ENCODE measurements around the gene BIRC7.
"Not testable (repeated sequence)": the region's sequence is repeated elsewhere in the genome, so short reads cannot be mapped to it uniquely, and the experiment has no call there.

Gene BIRC7

DNA sequence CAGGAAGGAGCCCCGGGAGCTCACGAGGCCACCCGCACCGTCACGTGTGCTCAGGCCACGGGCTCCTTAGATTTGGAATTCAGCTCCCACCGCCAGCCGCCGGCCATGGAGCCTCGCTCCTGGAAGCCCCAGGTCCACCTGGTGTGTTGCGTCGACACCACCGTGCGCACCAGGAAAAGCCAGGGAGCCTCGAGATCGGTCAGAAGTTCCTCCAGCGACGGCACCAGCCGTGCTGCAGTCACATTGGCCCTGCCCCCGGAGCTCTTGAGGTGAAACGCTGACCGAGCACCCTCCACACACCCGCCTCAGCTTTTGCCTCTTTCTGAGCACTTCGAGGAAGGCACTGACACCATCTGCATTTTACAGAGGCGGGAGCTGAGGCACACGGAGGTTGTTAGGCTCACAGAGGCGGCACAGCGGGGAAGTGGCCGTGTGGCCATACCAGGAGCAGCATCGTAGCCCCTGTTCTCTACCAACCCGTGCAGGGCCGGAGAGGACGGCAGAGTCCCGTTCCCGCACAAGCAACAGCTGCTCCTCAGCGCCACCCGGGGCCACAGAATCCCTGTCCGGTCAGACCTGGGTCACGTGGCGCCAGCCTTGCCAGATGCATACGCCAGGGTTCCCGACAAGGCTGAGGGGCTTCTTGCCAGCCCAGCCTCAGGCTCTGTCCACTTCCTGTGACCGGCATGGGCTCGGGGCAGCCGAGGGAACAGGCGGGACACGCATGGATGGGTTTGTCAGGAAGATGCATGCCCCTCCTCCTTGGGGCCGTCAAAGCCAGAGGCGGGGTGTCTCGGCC, 11.0 kb downstream of the BIRC7 start:
- no peak for DNase-seq (ENCODE audit: low read depth, low spot score)

DNA sequence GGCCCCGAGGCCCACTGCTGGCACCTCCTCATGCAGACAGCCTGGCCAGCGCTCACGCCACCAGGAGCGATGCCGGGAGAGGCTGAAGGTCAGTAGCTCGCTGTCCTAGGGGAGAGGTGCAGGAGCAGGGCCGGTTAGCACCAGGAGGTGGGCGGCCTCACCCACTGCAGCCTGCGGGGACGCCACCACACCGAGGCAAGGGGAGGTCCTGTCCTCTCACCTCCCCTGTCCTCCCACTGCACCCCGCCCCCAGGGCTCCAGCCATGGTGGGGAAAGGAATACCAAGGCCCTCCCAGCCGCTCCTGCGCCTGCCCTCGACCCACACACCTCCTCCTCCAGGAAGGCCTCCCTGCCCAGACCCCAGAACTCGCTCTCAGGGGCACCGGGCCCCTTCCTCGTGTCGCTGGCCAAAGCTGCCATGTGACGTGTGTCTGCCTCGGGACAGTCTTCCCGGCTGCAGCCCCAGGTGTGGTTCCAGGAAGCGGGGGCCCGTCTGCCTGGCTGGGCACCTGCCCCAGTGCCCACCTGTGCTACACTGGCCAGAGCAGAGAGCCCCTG, 12.0 kb downstream of the BIRC7 start:
- DNase-seq (ENCODE audit: low read depth, low spot score): no peak

DNA sequence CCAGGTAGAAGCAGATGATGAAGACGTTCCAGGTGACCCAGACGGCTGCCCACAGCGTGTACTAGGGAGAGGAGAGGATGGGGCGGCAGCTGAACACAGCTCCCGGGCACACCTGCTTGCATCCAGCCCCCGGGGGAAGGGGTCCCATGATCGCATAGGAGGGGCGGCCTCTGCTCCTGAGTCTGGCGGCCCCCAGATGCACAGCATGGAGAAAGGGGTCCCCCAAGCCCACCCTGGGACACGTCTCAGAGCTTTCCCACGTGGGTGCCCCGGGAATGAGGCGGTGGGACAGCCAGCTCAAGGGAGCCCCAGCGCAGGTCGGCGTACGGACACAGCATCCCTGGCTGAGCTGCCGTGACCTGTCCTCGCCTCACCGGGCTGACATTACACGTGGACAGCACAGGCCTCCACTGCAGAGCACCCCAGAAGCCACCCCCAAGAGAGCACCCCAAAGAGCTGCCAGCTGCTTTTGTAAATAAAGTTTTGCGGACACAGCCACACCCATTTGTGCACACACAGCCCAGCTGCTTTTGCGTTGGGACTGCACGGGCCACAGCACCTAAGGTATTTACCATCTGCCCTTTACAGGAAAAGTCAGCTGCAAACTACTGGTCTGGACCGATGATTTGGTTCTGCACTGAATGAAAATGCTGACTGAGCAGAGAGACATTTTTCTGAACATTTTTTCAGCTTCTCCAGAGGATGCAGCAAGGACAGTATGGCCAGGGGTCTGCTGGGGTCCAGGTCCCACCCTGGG, 13.3 kb downstream of the BIRC7 start:
- no peak for DNase-seq (ENCODE audit: low read depth, low spot score)

DNA sequence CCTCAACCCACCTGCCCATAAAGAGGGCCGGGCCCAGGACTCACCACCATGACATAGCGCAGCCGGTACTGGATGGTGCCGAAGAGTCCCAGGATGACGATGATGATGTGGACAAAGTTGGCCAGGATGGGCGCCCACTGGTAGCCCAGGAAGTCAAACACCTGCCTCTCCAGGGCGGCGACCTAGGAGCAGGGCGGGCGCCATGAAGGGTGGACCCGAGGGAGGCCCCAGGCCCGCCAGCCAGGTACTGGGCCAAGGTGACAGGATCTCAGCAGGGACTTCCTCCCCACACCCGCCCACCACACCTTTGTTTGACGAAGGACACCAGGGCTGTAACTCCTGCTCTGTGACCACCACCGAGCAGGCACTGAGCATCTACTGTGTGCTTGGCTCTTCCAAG, 14.2 kb downstream of the BIRC7 start:
- no peak for DNase-seq (ENCODE audit: low read depth, low spot score)

DNA sequence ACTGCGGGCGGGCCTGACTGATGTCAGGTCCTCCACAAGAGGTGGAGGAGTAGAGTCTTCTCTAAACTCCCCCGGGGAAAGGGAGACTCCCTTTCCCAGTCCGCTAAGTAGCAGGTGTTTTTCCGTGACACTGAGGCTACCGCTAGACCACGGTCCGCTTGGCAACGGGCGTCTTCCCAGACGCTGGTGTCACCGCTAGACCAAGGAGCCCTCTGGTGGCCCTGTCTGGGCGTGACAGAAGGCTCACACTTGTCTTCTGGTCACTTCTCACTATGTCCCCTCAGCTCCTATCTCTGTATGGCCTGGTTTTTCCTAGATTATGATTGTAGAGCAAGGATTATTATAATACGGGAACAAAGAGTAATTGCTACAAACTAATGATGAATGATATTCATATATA, 15.6 kb downstream of the BIRC7 start:
- not testable (repeated sequence) for DNase-seq (ENCODE audit: low read depth, low spot score)

DNA sequence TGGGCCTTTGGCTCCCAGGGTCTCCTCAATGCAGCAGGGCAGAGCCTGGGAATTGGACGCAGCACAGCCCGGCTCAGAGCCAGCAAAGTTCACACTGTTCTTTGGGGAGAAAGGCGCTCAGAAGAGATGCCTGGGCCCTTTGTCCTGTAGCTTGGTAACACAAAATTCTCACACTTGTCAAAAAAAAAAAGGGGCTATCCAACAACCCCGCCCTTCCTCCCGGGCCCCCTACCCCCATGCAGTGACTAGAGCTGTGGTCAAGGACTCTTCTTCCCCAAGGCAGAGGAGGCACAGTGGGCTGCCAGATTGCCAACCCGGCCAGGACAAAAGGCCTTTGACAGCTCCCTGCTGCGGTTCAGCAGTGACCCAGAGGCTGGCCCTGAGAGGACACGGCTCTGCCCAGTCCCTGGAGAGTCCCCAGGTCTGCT, 16.6 kb downstream of the BIRC7 start:
- no peak for DNase-seq (ENCODE audit: low read depth, low spot score)

DNA sequence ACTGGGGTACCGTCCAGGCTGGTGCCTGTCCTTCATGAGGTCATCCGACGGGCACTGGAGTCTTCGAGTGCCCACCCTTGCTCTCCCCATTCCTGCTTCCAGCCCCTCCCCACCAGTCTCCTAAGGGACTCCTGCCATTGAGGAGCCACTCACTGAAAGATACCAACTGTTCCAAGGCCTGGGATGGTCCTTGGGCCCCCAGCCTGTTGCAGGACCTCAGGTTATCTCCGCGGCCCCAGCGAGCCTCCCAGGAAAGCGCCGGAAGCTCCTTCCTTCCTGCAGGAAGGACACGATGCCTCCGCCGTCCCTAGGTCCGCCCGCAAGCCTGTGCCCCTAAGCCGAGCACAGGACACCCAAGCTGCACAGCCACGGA, 17.3 kb downstream of the BIRC7 start:
- no peak for DNase-seq (ENCODE audit: low read depth, low spot score)

DNA sequence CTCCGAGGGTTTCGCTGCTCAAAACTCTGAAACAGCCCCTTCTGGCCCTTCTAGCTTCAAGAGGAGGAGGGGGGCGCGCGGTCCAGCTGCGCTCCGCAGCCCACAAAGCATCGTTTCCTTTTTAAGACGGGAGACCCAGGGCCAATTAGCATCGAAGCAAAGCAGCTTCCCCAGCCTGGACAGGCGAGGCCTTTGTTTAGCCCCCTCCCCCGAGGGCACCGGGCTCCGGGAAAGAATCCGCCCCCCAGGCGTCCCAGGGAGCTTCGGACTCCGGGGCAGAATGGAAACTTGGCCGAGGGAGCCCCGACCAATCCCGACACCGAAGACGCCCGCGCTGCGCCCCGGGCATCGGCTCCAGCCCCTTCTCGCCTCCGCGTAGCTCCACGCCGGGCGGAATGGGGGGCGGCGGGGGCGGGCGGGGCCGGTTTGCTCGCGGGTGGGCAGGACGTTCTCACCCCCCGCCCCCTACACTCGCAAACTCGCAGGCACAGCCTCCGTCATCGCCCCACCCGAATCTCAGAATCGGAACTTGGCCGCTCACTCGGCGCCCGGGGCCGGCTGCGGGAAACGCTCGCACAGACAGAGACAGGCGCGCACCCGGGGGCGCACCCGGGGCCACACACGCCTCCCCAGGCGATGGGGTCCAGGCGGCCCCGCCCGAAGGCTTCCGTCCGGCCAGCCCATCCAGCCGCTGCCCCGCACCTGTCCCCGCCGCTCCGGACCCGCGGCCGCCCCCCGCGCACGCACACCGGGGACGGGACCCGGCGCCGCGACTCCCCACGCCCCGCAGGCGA, 17.9 kb downstream of the BIRC7 start:
- DNase-seq (ENCODE audit: low read depth, low spot score): no peak

DNA sequence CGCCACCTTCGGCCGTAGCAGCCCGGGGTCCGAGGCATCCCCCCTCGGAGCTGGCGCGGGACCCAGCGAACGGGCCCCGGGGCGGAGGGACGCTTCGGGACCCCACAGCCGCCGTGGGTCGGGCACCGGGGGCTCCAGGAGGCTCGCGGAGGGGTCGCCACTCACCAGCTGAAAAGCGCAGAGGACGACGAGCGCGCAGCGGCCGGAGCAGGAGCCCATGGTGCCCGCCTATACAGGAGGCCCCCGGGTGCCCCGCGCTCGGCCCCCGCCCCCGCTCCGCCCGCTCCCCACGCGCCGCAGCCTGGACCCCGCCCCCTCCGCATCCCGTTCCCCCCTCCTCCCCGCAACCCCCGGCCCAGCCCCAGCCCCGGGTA, 18.5 kb downstream of the BIRC7 start, which contains the start of gene NKAIN4:
Gene NKAIN4 (minus strand): TSS at position 232 of the 374 bp plus-strand sequence. CDS start 13 bp downstream, at position 219.
- no peak for DNase-seq (ENCODE audit: low read depth, low spot score)

DNA sequence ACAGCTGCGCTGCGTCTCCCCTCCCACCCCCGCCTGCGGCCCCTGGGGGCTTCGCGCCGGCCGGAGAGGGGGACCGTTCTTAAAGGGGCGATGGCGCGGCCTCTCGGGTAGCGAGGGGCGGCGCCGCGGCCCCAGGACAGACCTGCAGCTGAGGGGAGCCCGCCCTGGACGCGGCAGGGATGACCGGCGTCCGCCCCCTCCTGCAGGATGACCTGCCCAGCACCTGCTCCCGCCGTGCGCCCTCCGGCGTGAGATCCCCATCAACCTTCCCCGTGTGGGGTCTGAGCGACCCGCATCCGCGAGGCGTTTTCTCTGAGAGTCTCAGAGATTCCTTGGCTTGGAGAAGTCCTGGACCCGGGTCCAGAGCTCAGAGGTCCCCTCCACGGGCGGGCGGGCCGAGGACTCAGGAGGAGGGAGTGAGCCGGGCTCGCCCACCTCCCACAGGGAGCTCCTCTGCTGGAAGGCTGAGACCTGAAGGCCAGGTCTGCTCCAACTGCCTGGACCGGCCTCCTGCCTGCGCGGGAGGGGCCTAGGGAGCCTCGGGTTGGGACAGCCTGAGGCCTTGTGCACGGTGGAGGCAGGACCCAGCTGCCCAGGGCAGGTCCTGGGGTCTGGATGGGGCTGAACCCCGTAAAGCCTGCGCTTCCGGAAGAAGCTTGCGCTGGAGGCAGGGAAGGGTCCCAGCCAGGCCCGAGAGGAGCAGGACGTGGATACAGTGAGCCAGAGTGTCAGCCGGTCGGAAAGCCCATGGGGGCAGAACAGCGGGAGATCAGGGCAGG, 19.1 kb downstream of the BIRC7 start:
- no peak for DNase-seq (ENCODE audit: low read depth, low spot score)

DNA sequence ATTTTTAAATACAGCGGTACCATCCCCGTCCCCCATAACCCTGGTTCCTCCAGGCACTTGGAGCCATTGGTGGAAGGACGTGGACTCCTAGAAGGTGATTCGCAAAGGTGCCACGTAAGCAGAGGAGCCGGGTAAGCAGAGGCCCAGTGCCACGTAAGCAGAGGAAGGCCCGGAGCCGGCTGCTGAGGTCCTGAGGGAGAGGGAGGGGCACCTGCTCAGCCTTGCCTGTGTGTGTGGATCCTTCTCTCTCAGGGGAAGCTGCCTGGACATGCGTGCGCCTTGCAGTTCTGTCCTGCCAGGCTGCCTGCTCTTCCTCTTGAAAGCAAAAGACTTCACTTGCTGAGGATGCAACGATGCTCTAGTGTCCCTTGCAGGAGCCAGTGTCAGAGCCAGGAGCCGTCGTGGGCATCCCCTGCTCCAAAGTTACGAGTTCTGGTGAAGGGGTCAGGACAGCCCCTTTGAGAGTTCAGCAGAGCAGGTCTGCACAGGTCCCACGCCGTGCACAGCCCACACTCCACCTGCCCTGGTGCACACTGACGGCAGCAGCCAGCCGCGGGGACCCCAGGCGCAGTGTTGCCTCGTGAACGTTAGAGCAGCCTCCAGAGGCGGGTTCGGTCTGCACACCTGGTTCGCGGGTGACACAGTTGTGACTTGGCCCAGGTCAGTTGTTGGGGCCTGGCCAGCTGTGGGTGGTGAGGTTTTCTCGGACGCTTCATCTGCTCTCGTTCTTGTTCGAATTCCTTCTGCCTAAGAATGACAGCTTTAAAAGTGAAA, 20.4 kb downstream of the BIRC7 start:
- no peak for DNase-seq (ENCODE audit: low read depth, low spot score)

DNA sequence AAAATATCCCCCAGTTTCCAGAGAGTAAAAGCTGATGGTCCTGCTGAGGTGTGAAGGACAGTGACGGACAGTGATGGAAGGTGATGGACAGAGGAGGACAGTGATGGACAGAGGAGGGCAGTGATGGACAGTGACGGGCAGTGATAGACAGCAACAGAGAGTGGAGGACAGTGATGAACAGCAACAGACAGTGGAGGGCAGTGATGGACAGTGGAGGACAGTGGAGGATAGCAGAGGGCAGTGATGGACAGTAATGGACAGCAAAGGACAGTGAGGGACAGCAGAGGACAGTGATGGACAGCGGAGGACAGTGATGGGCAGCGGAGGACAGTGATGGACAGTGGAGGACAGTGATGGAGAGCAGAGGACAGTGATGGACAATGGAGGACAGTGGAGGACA, 21.2 kb downstream of the BIRC7 start:
- DNase-seq (ENCODE audit: low read depth, low spot score): no peak

DNA sequence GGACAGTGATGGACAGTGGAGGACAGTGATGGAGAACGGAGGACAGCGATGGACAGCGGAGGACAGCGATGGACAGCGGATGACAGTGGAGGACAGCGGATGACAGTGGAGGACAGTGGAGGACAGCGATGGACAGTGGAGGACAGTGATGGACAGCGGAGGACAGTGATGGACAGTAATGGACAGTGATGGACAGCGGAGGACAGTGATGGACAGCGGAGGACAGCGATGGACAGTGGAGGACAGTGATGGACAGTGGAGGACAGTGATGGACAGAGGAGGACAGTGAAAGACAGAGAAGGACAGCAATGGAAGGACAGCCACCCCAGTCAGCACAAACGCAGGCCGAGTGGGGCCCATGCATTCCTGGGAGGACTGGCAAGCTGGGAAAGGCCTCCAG, 21.9 kb downstream of the BIRC7 start:
- no peak for DNase-seq (ENCODE audit: low read depth, low spot score)

DNA sequence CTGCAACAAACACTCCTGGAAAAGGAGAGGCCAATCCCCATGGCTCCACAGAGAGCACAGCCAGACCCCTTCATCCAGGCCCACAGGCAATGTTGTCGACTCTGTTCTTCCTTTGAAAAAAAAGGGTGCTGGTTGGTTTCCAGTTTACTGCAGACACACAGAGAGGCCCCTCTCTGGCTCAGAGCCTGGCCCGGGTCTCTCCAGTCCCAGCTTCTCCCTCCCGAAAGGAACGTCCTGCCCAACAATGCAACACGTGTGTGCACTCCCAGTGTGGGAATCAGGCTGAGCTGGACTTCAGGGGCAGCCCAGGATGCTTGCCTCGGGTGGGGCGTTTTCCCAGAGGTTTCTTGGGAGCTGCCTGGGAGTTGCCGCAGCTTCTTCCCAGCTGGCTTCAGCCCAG, 23.1 kb downstream of the BIRC7 start:
- DNase-seq (ENCODE audit: low read depth, low spot score): no peak

DNA sequence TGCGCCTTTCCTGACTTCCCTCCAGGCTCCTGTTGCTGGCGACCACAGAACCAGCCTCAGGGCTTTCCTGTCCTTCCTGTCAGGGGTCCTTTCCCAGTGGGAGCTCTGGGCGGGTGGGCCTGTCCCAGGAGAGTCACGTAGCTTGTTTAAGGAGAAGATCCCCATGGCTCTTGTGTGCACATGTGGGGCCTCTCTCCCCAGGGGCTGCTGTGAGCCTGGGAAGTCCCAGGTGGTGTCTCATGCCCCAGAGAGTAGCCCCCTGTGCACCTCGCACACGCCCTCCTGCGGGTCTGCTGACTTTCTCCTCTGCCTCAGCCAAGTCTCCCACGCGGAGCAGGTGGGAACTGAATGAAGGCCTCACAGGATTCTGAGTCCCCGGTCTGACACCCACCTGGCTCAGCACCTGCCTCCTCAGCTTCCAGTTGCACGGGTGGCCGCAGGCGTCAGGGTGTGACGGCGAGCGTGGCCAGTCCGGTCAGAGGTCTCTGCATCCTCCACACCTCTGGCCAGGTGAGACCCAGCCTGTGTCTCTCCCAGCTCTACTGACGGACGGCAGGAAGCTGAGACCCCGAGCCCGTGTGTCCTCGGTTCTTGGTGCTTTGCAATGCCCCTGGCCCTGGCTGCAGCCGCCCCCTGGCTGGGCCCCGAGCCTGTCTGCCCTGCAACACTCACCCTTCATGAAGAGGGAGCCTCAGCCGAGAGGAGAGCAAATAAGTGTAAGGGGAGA, 24.2 kb downstream of the BIRC7 start:
- DNase-seq (ENCODE audit: low read depth, low spot score): no peak

DNA sequence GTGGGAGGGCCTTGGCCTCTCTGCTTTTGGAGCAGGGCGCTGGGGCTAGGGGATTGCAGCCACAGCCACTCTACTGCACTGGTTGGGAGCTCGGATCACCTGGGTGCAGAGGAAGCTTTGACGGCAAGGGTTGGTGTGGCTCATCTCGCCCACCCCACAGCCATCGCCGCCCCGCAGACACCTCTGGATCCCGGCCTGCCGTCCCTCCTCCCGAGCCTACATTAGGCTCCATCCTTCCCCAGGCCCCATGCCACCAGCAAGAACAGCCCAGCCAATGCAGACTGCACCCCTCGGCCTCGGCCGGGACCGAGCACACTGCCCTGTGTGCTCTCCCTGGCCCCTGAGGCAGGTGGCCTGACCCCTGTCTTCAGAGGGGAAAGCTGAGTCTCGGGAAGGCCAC, 24.8 kb downstream of the BIRC7 start:
- no peak for DNase-seq (ENCODE audit: low read depth, low spot score)

DNA sequence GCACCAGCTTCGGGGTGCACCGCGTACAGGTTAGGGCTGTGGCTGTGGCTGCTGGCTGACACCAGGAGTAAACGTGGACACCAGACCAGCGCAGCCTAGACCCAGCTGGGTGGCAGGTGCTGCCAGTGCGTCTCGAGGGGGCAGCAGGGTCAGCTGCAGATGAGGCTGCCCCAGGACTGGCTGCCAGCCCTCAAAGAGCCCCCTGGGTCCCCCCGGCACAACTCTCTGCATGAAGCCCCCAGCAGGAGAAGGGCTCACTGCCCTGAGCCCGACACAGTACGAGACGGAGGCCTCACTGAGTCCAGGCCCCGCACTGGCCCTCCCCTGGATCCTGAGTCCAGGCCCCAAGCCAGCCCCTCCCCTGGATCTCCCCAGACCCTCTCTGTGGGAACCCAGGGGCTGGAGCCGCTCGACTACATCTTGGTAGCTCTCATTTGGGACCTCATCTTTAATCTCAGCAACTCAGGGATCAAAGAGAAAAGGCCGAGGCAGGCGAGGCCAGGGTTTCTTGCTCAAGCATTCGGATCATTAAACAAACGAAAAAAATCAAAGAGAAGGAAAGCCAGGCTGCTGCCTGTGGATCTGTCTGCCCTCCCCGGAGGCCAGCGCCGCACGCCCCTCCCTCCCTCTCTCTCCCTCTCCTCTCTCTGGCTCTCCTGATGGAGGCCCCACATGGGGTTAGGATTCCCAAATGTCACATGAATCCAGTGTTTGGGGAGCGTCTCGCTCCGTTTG, 25.5 kb downstream of the BIRC7 start:
- DNase-seq (ENCODE audit: low read depth, low spot score): no peak

DNA sequence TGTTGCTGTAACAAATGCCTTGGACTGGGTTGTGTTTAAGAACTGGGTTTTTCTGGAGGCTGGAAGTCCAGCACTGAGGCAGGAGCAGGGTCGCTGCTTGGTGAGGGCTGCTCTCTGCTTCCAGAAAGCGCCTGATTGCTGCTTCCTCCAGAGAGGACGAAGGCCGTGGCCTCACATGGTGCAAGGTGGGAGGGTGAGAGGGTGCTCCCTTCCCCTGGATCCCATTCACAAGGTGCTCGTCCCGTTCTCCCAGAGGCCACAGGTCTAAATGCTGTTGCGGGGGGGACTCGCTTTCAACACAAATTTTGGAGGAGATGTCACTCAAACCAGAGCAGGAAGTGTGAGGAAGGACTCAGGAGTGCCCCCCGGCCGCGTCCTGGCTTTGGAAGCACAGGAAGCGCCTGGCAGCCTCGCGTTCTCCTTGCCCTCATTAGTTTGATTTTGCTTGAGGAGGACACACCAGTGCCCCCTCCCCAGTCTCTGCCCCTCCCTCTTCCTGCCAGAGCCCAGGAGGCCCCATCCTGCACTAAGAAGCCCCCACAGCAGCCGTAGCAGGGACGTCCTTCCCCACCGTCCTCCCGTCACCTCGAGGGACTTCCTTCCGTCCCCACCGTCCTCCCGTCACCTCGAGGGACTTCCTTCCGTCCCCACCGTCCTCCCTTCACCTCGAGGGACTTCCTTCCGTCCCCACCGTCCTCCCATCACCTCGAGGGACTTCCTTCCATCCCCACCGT, 26.3 kb downstream of the BIRC7 start:
- no peak for DNase-seq (ENCODE audit: low read depth, low spot score)

All from activated naive CD8-positive, alpha-beta T cell treated with anti-CD3 and anti-CD28 coated beads, Interleukin-2, amount 50 U/mL, for 16 hours (primary cell).